Activated CD8-positive, alpha-beta T cell treated with anti-CD3 and anti-CD28 coated beads for 36 hours (primary cell): ENCODE measurements around the gene FCHO2. TPM values are rescaled to one million over a fixed set of nuclear protein-coding genes. Genes with fewer than 3 reads are reported as not detected.

Experiments
- ATAC-seq: fragments of 200-7000 bp; cut with Tn5 transposase; one replicate; pipeline ENCODE4 v1.10.0; 2021; ENCODE audit warnings: mild to moderate bottlenecking, moderate library complexity
- CTCF ChIA-PET: fragments of 350-600 bp; sonication (Branson Sonifier 250); formaldehyde crosslinking; loops from one replicate; lab custom pipeline; 2021; ENCODE audit warnings: antibody characterized with exemption; lab: Charles Lee
- POLR2A ChIA-PET: fragments of 350-600 bp; sonication (Branson Sonifier 250); formaldehyde crosslinking; loops from one replicate; lab custom pipeline; 2021; ENCODE audit warnings: antibody characterized with exemption; lab: Charles Lee
- DNase-seq: peaks from one replicate; pipeline ENCODE4 v3.0.0-alpha.2; 2020
- H3K27ac Mint-ChIP-seq: one replicate; pipeline ENCODE4 v1.8.0; 2021; ENCODE audit warnings: mild to moderate bottlenecking, mixed read lengths
- H3K27me3 Mint-ChIP-seq: one replicate; pipeline ENCODE4 v1.8.0; 2021; ENCODE audit warnings: mixed read lengths
- H3K36me3 Mint-ChIP-seq: one replicate; pipeline ENCODE4 v1.8.0; 2021; ENCODE audit warnings: low read depth, mixed read lengths
- H3K4me1 Mint-ChIP-seq: one replicate; pipeline ENCODE4 v1.8.0; 2021; ENCODE audit warnings: low read depth, mixed read lengths
- H3K4me3 Mint-ChIP-seq: one replicate; pipeline ENCODE4 v1.8.0; 2021; ENCODE audit warnings: mild to moderate bottlenecking, moderate library complexity, mixed read lengths
- H3K9me3 Mint-ChIP-seq: one replicate; pipeline ENCODE4 v1.8.0; 2021; ENCODE audit warnings: mixed read lengths
- intact Hi-C: fragments of 100-400 bp; cut with micrococcal nuclease; formaldehyde crosslinking; loops from one replicate; pipeline ENCODE4 v1.10.0; 2022
- total RNA-seq, 2 experiments: library from RNA; stranded (reverse); gene quantifications; one replicate each; pipeline ENCODE4 v1.2.3, GENCODE V29; 2021
- TF ChIP-seq, protein P1 (sequence below): fragments of 200-600 bp; IDR thresholded peaks from one replicate; pipeline ENCODE4 v1.8.0; 2022; ENCODE audit warnings: antibody characterized with exemption, mild to moderate bottlenecking

FCHO2 gene
- total RNA-seq, 2 experiments from 2014 or later = 0.32 to 1.0 TPM

DNA sequence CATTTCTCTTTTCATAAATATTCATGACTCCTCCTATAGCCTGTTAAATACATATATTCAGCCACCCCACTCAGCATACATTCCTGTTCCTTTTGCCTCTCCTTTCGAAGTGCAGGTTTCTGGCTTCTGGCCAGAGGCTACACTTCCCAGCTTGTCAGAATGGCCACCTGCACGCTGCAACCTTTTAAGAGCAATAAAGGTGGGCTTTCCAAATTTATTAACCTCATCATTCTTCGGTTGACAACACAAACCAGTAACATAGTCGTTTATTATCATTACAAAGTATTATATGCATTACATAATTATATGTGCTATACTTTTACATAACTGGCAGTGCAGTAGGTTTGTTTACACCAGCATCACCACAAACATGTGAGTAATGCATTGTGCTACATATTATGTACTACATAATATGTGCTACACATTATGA lies 148.0 kb downstream of the FCHO2 start:
- no peaks in the 10 kb centered on the region for H3K36me3 Mint-ChIP-seq
- H3K27me3 Mint-ChIP-seq = peaks cover 21% of the 10 kb centered on the region
- H3K4me3 Mint-ChIP-seq = no peak overlapping the region
- TF ChIP-seq, protein P1, sequence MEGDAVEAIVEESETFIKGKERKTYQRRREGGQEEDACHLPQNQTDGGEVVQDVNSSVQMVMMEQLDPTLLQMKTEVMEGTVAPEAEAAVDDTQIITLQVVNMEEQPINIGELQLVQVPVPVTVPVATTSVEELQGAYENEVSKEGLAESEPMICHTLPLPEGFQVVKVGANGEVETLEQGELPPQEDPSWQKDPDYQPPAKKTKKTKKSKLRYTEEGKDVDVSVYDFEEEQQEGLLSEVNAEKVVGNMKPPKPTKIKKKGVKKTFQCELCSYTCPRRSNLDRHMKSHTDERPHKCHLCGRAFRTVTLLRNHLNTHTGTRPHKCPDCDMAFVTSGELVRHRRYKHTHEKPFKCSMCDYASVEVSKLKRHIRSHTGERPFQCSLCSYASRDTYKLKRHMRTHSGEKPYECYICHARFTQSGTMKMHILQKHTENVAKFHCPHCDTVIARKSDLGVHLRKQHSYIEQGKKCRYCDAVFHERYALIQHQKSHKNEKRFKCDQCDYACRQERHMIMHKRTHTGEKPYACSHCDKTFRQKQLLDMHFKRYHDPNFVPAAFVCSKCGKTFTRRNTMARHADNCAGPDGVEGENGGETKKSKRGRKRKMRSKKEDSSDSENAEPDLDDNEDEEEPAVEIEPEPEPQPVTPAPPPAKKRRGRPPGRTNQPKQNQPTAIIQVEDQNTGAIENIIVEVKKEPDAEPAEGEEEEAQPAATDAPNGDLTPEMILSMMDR = no peak
- ChIA-PET POLR2A (no interaction called here), CTCF (interaction anchor here (1.0 kb wide), 1 partner anchor 10 kb away, joined by 3 read pairs; no protein-coding TSS in a partner anchor)
- no peaks in the 10 kb centered on the region for H3K4me1 Mint-ChIP-seq
- intact Hi-C loops = no loop called here
- DNase-seq = no peak
- H3K9me3 Mint-ChIP-seq = peaks cover 3% of the 10 kb centered on the region
- no peak overlapping the region for H3K27ac Mint-ChIP-seq
- no peak for ATAC-seq

DNA sequence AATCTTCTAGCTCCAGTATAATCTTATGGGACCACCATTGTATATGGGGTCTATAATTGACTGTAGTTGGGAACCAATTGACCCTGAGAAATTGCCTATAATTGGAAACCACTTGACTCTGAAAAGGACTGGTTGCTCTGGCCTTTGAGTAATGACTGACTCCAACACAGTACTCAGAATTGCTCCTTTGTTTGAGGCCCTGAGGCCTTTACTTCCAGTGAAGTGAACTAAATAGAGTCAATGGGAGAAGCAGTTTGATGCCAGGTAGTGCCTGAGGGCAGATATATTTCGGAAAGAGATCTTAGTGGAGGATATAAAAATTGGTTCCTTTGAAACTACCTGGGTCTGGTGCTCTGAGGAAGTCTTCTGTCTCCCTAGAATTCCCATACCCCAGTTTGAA lies 148.5 kb downstream of the FCHO2 start:
- TF ChIP-seq, protein P1 = no peak

GRCh38 chr5:73106335-73106734 lies 150.5 kb downstream of the FCHO2 start:
- TF ChIP-seq, protein P1 = no peak
- DNase-seq (no peak), ATAC-seq (no peak)
- intact Hi-C loops = no loop called here
- Mint-ChIP-seq H3K4me3 (no peak overlapping the region), H3K9me3 (peaks cover 3% of the 10 kb centered on the region), H3K27ac (no peak overlapping the region), H3K27me3 (peaks cover 30% of the 10 kb centered on the region), H3K4me1 (no peaks in the 10 kb centered on the region), H3K36me3 (no peaks in the 10 kb centered on the region)
- POLR2A ChIA-PET = interaction anchor here (0.8 kb wide), 1 partner anchor 59 kb away, joined by 3 read pairs; no protein-coding TSS in a partner anchor
- CTCF ChIA-PET = no interaction called here

More for the DNA sequence above, 148.5 kb downstream of the FCHO2 start:
- no peak overlapping the region for H3K4me3 Mint-ChIP-seq
- H3K27me3 Mint-ChIP-seq = peaks cover 24% of the 10 kb centered on the region
- H3K4me1 Mint-ChIP-seq = no peaks in the 10 kb centered on the region
- ATAC-seq = no peak
- H3K9me3 Mint-ChIP-seq = peaks cover 3% of the 10 kb centered on the region
- DNase-seq = no peak
- ChIA-PET CTCF (interaction anchor here (1.0 kb wide), 1 partner anchor 10 kb away, joined by 3 read pairs; no protein-coding TSS in a partner anchor), POLR2A (no interaction called here)
- no peak overlapping the region for H3K27ac Mint-ChIP-seq
- intact Hi-C loops = no loop called here
- H3K36me3 Mint-ChIP-seq = no peaks in the 10 kb centered on the region

DNA sequence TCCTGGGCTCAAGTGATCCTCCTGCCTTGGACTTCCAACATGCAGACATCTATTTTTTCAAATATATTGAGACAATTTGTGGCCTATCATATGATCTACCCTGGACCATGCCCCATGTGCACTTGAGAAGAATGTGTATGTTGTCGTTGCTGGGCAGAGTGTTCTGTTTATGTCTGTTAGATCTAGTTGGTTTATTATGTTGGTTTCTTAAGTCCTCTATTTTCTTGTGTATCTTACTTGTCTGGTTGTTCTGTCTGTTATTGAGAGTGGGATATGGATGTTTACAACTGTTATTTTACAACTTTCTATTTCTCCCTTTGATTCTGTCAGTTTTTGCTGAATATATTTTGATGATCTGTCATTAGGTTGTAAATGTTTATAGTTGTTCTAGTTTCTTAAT lies 154.3 kb downstream of the FCHO2 start:
- Mint-ChIP-seq H3K4me1 (no peaks in the 10 kb centered on the region), H3K4me3 (no peak overlapping the region), H3K27me3 (peaks cover 52% of the 10 kb centered on the region), H3K36me3 (no peaks in the 10 kb centered on the region), H3K9me3 (peaks cover 3% of the 10 kb centered on the region), H3K27ac (no peak overlapping the region)
- TF ChIP-seq, protein P1 = no peak
- ATAC-seq (no peak), DNase-seq (no peak)
- intact Hi-C loops = no loop called here
- ChIA-PET CTCF (interaction anchor here (1.4 to 2.2 kb wide), 2 partner anchors 27 to 61 kb away, joined by 4 to 5 read pairs; no protein-coding TSS in a partner anchor), POLR2A (interaction anchor here (1.5 kb wide), 1 partner anchor 10 kb away, joined by 4 read pairs; the partner anchor contains the start of gene TMEM171)

DNA sequence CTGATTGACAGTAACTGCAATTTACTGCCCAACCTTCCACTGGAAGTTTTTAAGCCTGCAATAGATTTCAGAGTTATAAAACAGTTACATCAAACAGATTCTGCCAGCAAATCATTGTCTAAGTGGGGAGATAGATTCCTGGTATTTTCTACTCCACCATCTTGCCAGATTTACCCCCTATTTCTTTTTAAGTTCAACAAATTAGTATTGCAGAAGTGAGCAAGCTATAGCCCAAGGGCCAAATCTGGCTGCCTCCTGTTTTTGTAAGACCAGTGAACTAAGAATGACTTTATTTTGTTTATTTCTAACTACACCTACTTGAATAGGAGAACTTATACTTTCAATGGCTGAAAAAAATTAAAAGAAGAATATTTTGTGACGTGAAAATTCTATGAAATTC lies 155.7 kb downstream of the FCHO2 start:
- Mint-ChIP-seq H3K27me3 (peaks cover 50% of the 10 kb centered on the region), H3K36me3 (no peaks in the 10 kb centered on the region), H3K4me1 (no peaks in the 10 kb centered on the region), H3K4me3 (no peak overlapping the region), H3K27ac (no peak overlapping the region), H3K9me3 (peaks cover 3% of the 10 kb centered on the region)
- no peak for DNase-seq
- intact Hi-C loops = no loop called here
- no peak for ATAC-seq
- TF ChIP-seq, protein P1 = no peak
- ChIA-PET POLR2A (no interaction called here), CTCF (interaction anchor here (1.1 to 2.2 kb wide), 4 partner anchors 28 to 104 kb away, joined by 3 to 5 read pairs (median 4); no protein-coding TSS in a partner anchor)
